OCI-LY7 (cell line): ENCODE measurements around the gene PPP1CA.

ENCODE experiments used
- CTCF ChIP-seq: fragments of 200-600 bp; sonication (generic); conservative IDR thresholded peaks from 2 replicates; pipeline ENCODE4 v1.5.1; 2014; ENCODE audit warnings: mild to moderate bottlenecking, antibody characterized with exemption, low read length, moderate library complexity, mixed read lengths
- EZH2phosphoT487 ChIP-seq: fragments of 200-600 bp; sonication (generic); IDR thresholded peaks from 2 replicates; pipeline ENCODE4 v1.6.1; 2018; ENCODE audit warnings: low read depth, borderline replicate concordance, mild to moderate bottlenecking, mixed run types, antibody characterized with exemption, low read length, moderate library complexity, mixed read lengths

DNA sequence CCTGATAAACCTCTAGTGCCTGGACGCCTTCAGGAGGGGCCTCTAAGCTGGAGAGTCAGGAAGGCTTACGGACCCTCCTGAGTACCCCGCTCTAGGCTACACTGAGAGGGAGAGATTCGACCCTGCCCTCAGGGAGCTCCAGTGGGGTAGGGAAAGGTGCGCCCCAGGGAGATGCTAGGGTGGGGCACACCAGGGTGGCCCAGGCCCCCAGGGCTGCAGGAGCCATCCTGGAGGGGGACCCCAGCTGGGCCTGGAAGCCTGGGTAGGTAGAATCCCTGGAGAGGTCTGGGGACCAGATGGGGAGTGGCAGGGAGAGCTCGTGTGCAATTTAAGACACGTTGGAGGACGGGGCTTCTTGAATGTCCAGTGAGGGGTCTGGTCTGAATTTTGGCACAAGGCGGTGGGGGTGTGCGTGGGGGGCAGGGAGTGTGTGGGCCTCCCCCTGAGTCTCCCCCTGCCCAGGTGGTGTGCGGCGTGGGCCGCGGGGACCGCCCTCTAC, 18.5 kb upstream of the PPP1CA start:
- TF ChIP-seq CTCF (no peak), EZH2phosphoT487 (no peak)
